Epidermal melanocyte (primary cell): ENCODE measurements around the gene BICRAL.
"Not testable (repeated sequence)": the region's sequence is repeated elsewhere in the genome, so short reads cannot be mapped to it uniquely, and the experiment has no call there.

Experiments used
- DNase-seq: peaks from one replicate; pipeline ENCODE4 v3.0.0; 2011; ENCODE audit warnings: low spot score; ENCODE audit not compliant: insufficient read length

The BICRAL gene

GRCh38 chr6:42790549-42791181 is 8.8 kb downstream of the BICRAL start:
- no peak for DNase-seq

- DNase-seq: no peak
Measured at GRCh38 chr6:42791706-42792320, 10.0 kb downstream of the BICRAL start.

- DNase-seq: no peak
Measured at GRCh38 chr6:42795651-42796050, 13.8 kb downstream of the BICRAL start.

- no peak for DNase-seq
Measured at GRCh38 chr6:42796171-42796570, 14.3 kb downstream of the BICRAL start.

- not testable (repeated sequence) for DNase-seq
Measured at GRCh38 chr6:42797696-42798095, 15.8 kb downstream of the BICRAL start.

- no peak for DNase-seq
Measured at GRCh38 chr6:42805297-42805861, 23.5 kb downstream of the BICRAL start.

GRCh38 chr6:42806359-42806758 is 24.5 kb downstream of the BICRAL start:
- DNase-seq: not testable (repeated sequence)

- no peak for DNase-seq
Measured at GRCh38 chr6:42808492-42809483, 26.9 kb downstream of the BICRAL start.

GRCh38 chr6:42813074-42813645 is 31.3 kb downstream of the BICRAL start:
- DNase-seq: no peak

GRCh38 chr6:42813906-42814444 is 32.1 kb downstream of the BICRAL start:
- no peak for DNase-seq

GRCh38 chr6:42815726-42816125 is 33.9 kb downstream of the BICRAL start:
- DNase-seq: not testable (repeated sequence)

GRCh38 chr6:42817907-42818306 is 36.1 kb downstream of the BICRAL start:
- DNase-seq: no peak

- DNase-seq: no peak
Measured at GRCh38 chr6:42818416-42818815, 36.6 kb downstream of the BICRAL start.

- DNase-seq: no peak
Measured at GRCh38 chr6:42818878-42819277, 37.0 kb downstream of the BICRAL start.

GRCh38 chr6:42819803-42820511 is 38.1 kb downstream of the BICRAL start:
- DNase-seq: peak; percentile 42

GRCh38 chr6:42820512-42821340 is 38.9 kb downstream of the BICRAL start:
- no peak for DNase-seq

- DNase-seq: no peak
Measured at GRCh38 chr6:42821341-42821668, 39.5 kb downstream of the BICRAL start.

- DNase-seq: no peak
Measured at GRCh38 chr6:42821846-42822245, 40.0 kb downstream of the BICRAL start.

- DNase-seq: no peak
Measured at GRCh38 chr6:42829561-42830092, 47.8 kb downstream of the BICRAL start.
